Endodermal cell (in vitro differentiated cells): ENCODE data around the gene SLC4A4. TPM values are rescaled to one million over a fixed set of nuclear protein-coding genes. Genes with fewer than 3 reads are reported as not detected.

ENCODE experiments used
- DNase-seq: peaks from one replicate; pipeline ENCODE4 v3.0.0-alpha.2; 2017
- H3K27ac ChIP-seq: 2 replicates; pipeline ENCODE4 v1.5.1; 2013; ENCODE audit warnings: mild to moderate bottlenecking, low read depth, low read length, moderate library complexity
- H3K27me3 ChIP-seq: 2 replicates; pipeline ENCODE4 v1.6.1; 2013; ENCODE audit warnings: mild to moderate bottlenecking, low read length, moderate library complexity; ENCODE audit not compliant: insufficient read depth, control insufficient read depth, poor library complexity, severe bottlenecking
- H3K36me3 ChIP-seq: 2 replicates; pipeline ENCODE4 v1.7.0; 2013; ENCODE audit warnings: mild to moderate bottlenecking, low read length, moderate library complexity; ENCODE audit not compliant: control insufficient read depth, insufficient read depth
- H3K4me1 ChIP-seq: one replicate; pipeline ENCODE4 v1.7.0; 2013; ENCODE audit warnings: low read length; ENCODE audit not compliant: control insufficient read depth, insufficient read depth
- H3K4me3 ChIP-seq: 2 replicates; pipeline ENCODE4 v1.5.1; 2013; ENCODE audit warnings: mild to moderate bottlenecking, low read length, moderate library complexity
- H3K9ac ChIP-seq: 2 replicates; pipeline ENCODE4 v1.6.1; 2013; ENCODE audit warnings: mild to moderate bottlenecking, low read length, moderate library complexity; ENCODE audit not compliant: poor library complexity, severe bottlenecking; ENCODE audit errors: extremely low read depth
- H3K9me3 ChIP-seq: 2 replicates; pipeline ENCODE4 v1.6.1; 2013; ENCODE audit warnings: mild to moderate bottlenecking, low read length, moderate library complexity; ENCODE audit not compliant: control insufficient read depth
- H3K27ac Mint-ChIP-seq: 2 replicates; pipeline ENCODE4 v1.8.0; 2020; ENCODE audit warnings: mixed read lengths
- H3K27me3 Mint-ChIP-seq: 2 replicates; pipeline ENCODE4 v1.8.0; 2021; ENCODE audit warnings: mild to moderate bottlenecking, mixed read lengths; ENCODE audit not compliant: insufficient read depth
- H3K36me3 Mint-ChIP-seq: 2 replicates; pipeline ENCODE4 v1.8.0; 2020; ENCODE audit warnings: low read depth, mixed read lengths
- H3K4me1 Mint-ChIP-seq: 2 replicates; pipeline ENCODE4 v1.8.0; 2020; ENCODE audit warnings: mixed read lengths
- H3K4me3 Mint-ChIP-seq: 2 replicates; pipeline ENCODE4 v1.8.0; 2020; ENCODE audit warnings: mild to moderate bottlenecking, moderate library complexity, mixed read lengths
- H3K9me3 Mint-ChIP-seq: 2 replicates; pipeline ENCODE4 v1.8.0; 2020; ENCODE audit warnings: mild to moderate bottlenecking, mixed read lengths
- WGBS, 2 experiments: methylation state at CpG; one replicate each; pipeline versions ENCODE4 v1.1.5 to v1.1.7; 2013; ENCODE audit warnings: missing lambda C conversion rate in 2 of 2, mixed read lengths in 1 of 2; ENCODE audit not compliant: insufficient coverage in 1 of 2, insufficient read length in 1 of 2; 5-methylcytosine and 5-hydroxymethylcytosine counted together
- total RNA-seq, 2 donors: library from RNA; stranded (reverse); fragmentation: NEBNext Ultra II Directional in 1 of 2; extraction: Animal tissue kit (Norgen Biotek cat#: 25700) in 1 of 2; gene quantifications; 2 replicates in 1 of 2; 3 replicates in 1 of 2; pipeline ENCODE4 v1.2.1, GENCODE V29; 2021
- TF ChIP-seq, protein P1 (sequence below): fragments of 200-600 bp; sonication (generic); conservative IDR thresholded peaks from 2 replicates; pipeline ENCODE4 v1.5.0; 2021; ENCODE audit warnings: antibody characterized with exemption, mild to moderate bottlenecking

SLC4A4 gene
- total RNA-seq, 2 donors from 2014 or later: 3.3 to 3.8 TPM

DNA sequence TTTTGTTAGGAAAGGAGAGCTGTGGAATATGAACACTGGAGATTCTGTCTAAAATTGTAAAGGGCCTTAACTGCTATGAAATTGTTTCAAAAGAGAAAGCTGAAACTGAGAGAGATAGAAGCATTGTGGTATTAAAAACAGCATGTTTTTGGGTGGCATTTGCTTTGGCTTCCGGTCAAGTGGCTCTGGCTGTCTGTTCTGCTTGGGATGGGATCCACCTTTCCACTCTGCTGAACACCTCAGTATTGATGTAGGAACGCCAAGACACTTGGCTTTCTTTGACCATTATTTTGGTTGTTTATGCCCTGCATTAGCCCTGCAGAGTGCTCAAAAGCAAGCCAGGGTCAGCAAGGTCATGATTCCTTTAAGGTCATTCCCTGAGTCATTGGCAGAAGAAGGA, 199.7 kb downstream of the SLC4A4 start:
- Mint-ChIP-seq H3K36me3 (no peaks in the 10 kb centered on the region), H3K9me3 (no peaks in the 10 kb centered on the region), H3K27ac (no peak overlapping the region), H3K4me1 (peaks cover 7% of the 10 kb centered on the region), H3K4me3 (no peak overlapping the region), H3K27me3 (no peaks in the 10 kb centered on the region)
- Histone ChIP-seq H3K9me3 (no peaks in the 10 kb centered on the region), H3K9ac (no peak overlapping the region), H3K4me3 (no peak overlapping the region), H3K4me1 (no peaks in the 10 kb centered on the region), H3K27ac (no peak overlapping the region), H3K36me3 (no peaks in the 10 kb centered on the region), H3K27me3 (no peaks in the 10 kb centered on the region)
- TF ChIP-seq, protein P1, sequence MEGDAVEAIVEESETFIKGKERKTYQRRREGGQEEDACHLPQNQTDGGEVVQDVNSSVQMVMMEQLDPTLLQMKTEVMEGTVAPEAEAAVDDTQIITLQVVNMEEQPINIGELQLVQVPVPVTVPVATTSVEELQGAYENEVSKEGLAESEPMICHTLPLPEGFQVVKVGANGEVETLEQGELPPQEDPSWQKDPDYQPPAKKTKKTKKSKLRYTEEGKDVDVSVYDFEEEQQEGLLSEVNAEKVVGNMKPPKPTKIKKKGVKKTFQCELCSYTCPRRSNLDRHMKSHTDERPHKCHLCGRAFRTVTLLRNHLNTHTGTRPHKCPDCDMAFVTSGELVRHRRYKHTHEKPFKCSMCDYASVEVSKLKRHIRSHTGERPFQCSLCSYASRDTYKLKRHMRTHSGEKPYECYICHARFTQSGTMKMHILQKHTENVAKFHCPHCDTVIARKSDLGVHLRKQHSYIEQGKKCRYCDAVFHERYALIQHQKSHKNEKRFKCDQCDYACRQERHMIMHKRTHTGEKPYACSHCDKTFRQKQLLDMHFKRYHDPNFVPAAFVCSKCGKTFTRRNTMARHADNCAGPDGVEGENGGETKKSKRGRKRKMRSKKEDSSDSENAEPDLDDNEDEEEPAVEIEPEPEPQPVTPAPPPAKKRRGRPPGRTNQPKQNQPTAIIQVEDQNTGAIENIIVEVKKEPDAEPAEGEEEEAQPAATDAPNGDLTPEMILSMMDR: no peak
- 88 to 100% methylated on average over 2 of the region's 2 CpGs for WGBS, 2 experiments
- DNase-seq: no peak

DNA sequence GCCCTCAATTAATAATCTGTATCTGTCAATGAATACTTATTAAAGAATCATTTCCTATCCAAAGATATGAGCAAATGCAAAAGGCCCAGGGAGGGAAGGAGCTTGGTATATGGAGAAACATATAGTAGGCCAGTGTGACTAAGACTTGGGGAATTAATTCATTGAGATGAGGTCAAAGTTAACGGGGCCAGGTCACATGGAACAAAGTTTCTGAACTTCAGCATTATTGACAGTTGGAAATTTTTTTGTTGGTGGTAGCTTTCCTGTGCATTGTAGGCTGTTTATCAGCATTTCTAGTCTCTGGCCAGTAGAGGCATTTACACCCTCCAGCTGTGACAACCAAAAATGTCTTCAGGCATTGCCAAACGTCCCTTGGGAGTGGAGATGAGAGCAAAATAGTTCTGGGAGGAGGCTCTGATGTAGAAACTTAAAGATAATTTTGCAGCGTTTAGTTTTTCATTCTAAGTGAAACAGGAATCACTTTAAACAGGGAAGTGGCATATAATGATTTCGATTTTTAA, 202.0 kb downstream of the SLC4A4 start:
- no peaks in the 10 kb centered on the region for H3K36me3 Mint-ChIP-seq
- TF ChIP-seq, protein P1: peak; percentile 58

DNA sequence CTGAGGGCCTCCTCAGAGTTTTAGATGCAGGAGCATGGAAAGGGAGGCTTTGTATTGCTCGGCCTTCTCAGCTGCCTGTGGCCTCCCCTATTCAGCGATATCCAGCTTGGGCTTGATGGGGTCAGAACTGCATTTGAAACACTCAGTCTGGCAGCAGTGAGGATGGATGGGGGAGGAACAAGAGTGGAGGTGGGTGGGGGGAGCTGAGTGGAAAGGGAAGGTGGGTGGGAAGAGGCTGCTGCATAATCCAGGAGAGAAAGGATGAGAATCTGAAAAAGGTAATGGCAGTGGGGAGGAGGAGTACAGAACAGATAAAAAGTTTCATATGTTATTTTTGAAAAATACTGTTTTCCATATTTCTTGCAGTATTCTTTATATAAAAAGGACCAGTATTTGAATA, 202.7 kb downstream of the SLC4A4 start:
- no peak overlapping the region for H3K27ac Mint-ChIP-seq
- no peaks in the 10 kb centered on the region for H3K9me3 Mint-ChIP-seq
- H3K36me3 Mint-ChIP-seq: no peaks in the 10 kb centered on the region
- Histone ChIP-seq H3K9me3 (no peaks in the 10 kb centered on the region), H3K27ac (no peak overlapping the region), H3K9ac (no peak overlapping the region), H3K27me3 (no peaks in the 10 kb centered on the region), H3K4me3 (no peak overlapping the region), H3K4me1 (no peaks in the 10 kb centered on the region), H3K36me3 (no peaks in the 10 kb centered on the region)
- no peak overlapping the region for H3K4me3 Mint-ChIP-seq
- H3K27me3 Mint-ChIP-seq: no peaks in the 10 kb centered on the region
- 96 to 100% methylated on average over 1 to 2 of the region's 2 CpGs for WGBS, 2 experiments
- H3K4me1 Mint-ChIP-seq: peaks cover 7% of the 10 kb centered on the region
- DNase-seq: no peak
- TF ChIP-seq, protein P1: no peak

More for the DNA sequence above, 202.0 kb downstream of the SLC4A4 start:
- 83 to 90% methylated on average over 3 to 4 of the region's 4 CpGs for WGBS, 2 experiments
- H3K27me3 Mint-ChIP-seq: no peaks in the 10 kb centered on the region
- H3K4me3 Mint-ChIP-seq: no peak overlapping the region
- Histone ChIP-seq H3K27me3 (no peaks in the 10 kb centered on the region), H3K9ac (no peak overlapping the region), H3K27ac (no peak overlapping the region), H3K4me3 (no peak overlapping the region), H3K4me1 (no peaks in the 10 kb centered on the region), H3K36me3 (no peaks in the 10 kb centered on the region), H3K9me3 (no peaks in the 10 kb centered on the region)
- peak; percentile 39 for DNase-seq
- H3K4me1 Mint-ChIP-seq: peaks cover 7% of the 10 kb centered on the region
- no peaks in the 10 kb centered on the region for H3K9me3 Mint-ChIP-seq
- no peak overlapping the region for H3K27ac Mint-ChIP-seq
